Measurements from ENCODE around the gene FHIT.

GRCh38 chr3:60076331-60076730 is 1174.9 kb downstream of the FHIT start:
- TF ChIP-seq CTCF (IDR thresholded peaks at IDR 0.05) = no peak
- TF ChIP-seq POLR2A (IDR thresholded peaks at IDR 0.05) = no peak
